Endothelial cell of umbilical vein (primary cell): ENCODE measurements around the gene FREM3. TPM values are rescaled to one million over a fixed set of nuclear protein-coding genes. Genes with fewer than 3 reads are reported as not detected.

ENCODE experiments used
- BruUV-seq: library from RNA; stranded (reverse); fragments of 400-500 nt; replicated peaks from 2 replicates; lab custom pipeline; 2021; lab: Mats Ljungman, UMichigan
- CTCF ChIA-PET: fragments of 300-600, 350-600 bp; sonication (Branson Sonifier 250); formaldehyde crosslinking; loops from one replicate; lab custom pipeline; 2021; ENCODE audit warnings: antibody characterized with exemption, inconsistent platforms; lab: Charles Lee
- POLR2A ChIA-PET: fragments of 300-600, 350-600 bp; sonication (Branson Sonifier 250); formaldehyde crosslinking; loops from one replicate; lab custom pipeline; 2021; ENCODE audit warnings: antibody characterized with exemption, inconsistent platforms; lab: Charles Lee
- DNase-seq: peaks from one replicate; pipeline ENCODE4 v3.0.0-alpha.2; 2011; ENCODE audit warnings: low read depth, low spot score
- FAIRE-seq: peaks from 2 replicates; lab custom pipeline; 2011; peaks lifted over from hg19 to GRCh38; lab: Jason Lieb, UNC
- H2AFZ ChIP-seq: 2 replicates; pipeline ENCODE4 v1.6.0; 2012; ENCODE audit warnings: low read depth, low read length, control low read depth, inconsistent platforms
- H3K27ac ChIP-seq: 2 replicates; pipeline ENCODE4 v1.5.1; 2011; ENCODE audit warnings: low read depth, mild to moderate bottlenecking, control low read depth, low read length, moderate library complexity; ENCODE audit not compliant: insufficient read depth
- H3K27me3 ChIP-seq, 2 experiments: 2 replicates each; pipeline versions ENCODE4 v1.6.0 to v1.6.1; 2011; ENCODE audit warnings: low read length in 2 of 2, mixed read lengths in 1 of 2; ENCODE audit not compliant: control insufficient read depth in 2 of 2, insufficient read depth in 2 of 2
- H3K36me3 ChIP-seq, 2 experiments: 2 replicates in 1 of 2; 3 replicates in 1 of 2; pipeline ENCODE4 v1.5.1; 2011; ENCODE audit warnings: low read length in 2 of 2, mild to moderate bottlenecking in 1 of 2, moderate library complexity in 1 of 2; ENCODE audit not compliant: control insufficient read depth in 2 of 2, insufficient read depth in 2 of 2; ENCODE audit errors: extremely low read depth in 1 of 2
- H3K4me1 ChIP-seq: 3 replicates; pipeline ENCODE4 v1.5.1; 2011; ENCODE audit warnings: mild to moderate bottlenecking, low read length; ENCODE audit not compliant: control insufficient read depth, insufficient read depth; ENCODE audit errors: extremely low read depth
- H3K4me2 ChIP-seq: 2 replicates; pipeline ENCODE4 v1.6.1; 2011; ENCODE audit warnings: low read length, control low read depth, mixed read lengths; ENCODE audit not compliant: insufficient read depth
- H3K4me3 ChIP-seq, 3 experiments: fragments of 200-600 bp in 1 of 3; sonication (generic), shearing (Covaris generic) in 1 of 3; replicated peaks in 1 of 3; 2 replicates each; pipeline ENCODE4 v1.5.1; 2011 to 2016; ENCODE audit warnings: control low read depth in 3 of 3, low read length in 3 of 3, mild to moderate bottlenecking in 2 of 3, inconsistent platforms in 1 of 3, low read depth in 1 of 3, moderate library complexity in 1 of 3; ENCODE audit not compliant: insufficient read depth in 1 of 3
- H3K79me2 ChIP-seq: 2 replicates; pipeline ENCODE4 v1.6.0; 2012; ENCODE audit warnings: low read length, inconsistent platforms; ENCODE audit not compliant: control insufficient read depth, insufficient read depth
- H3K9ac ChIP-seq: replicated peaks from 2 replicates; pipeline ENCODE3; 2011; ENCODE audit warnings: low read length, control low read depth; ENCODE audit not compliant: insufficient read depth; ENCODE audit errors: extremely low read depth
- H3K9me1 ChIP-seq: replicated peaks from 3 replicates; pipeline ENCODE4 v1.6.0; 2011; ENCODE audit warnings: mild to moderate bottlenecking, low read length; ENCODE audit not compliant: control insufficient read depth, insufficient read depth; ENCODE audit errors: extremely low read depth
- H3K9me3 ChIP-seq: replicated peaks from 2 replicates; pipeline ENCODE4 v1.5.1; 2012; ENCODE audit warnings: low read length, inconsistent platforms; ENCODE audit not compliant: control insufficient read depth, insufficient read depth
- H4K20me1 ChIP-seq: replicated peaks from 2 replicates; pipeline ENCODE3; 2011; ENCODE audit warnings: mild to moderate bottlenecking, low read length; ENCODE audit not compliant: control insufficient read depth, insufficient read depth; ENCODE audit errors: extremely low read depth
- FOS ChIP-seq: IDR thresholded peaks from 2 replicates; pipeline ENCODE4 v1.6.1; 2011; ENCODE audit warnings: mild to moderate bottlenecking, low read length, moderate library complexity, borderline replicate concordance; ENCODE audit not compliant: insufficient read depth
- GATA2 ChIP-seq: IDR thresholded peaks from 2 replicates; pipeline ENCODE4 v1.7.0; 2011; ENCODE audit warnings: low read depth, mild to moderate bottlenecking, moderate library complexity, mixed read lengths, low read length; ENCODE audit not compliant: insufficient read length, insufficient read depth
- JUN ChIP-seq: IDR thresholded peaks from 2 replicates; pipeline ENCODE4 v1.6.1; 2011; ENCODE audit warnings: borderline replicate concordance, low read depth; ENCODE audit not compliant: insufficient read length, insufficient read depth
- POLR2AphosphoS5 ChIP-seq: IDR thresholded peaks from 2 replicates; pipeline ENCODE4 v1.6.1; 2012; ENCODE audit warnings: low read depth, mild to moderate bottlenecking, control low read depth, low read length, moderate library complexity; ENCODE audit not compliant: insufficient read depth
- dilution Hi-C: fragments of 300-500 bp; cut with MboI; formaldehyde crosslinking; loops from one replicate; pipeline ENCODE4 v1.15.0; 2019; ENCODE audit warnings: low sequenced_read_pairs; ENCODE audit not compliant: extremely low pct_ligation_motif_present
- intact Hi-C: fragments of 100-400 bp; cut with micrococcal nuclease; formaldehyde crosslinking; loops from one replicate; pipeline ENCODE4 v1.10.0; 2022
- polyA plus RNA-seq, 4 experiments: library from polyadenylated mRNA; depleted of rRNA in 3 of 4; stranded (reverse) in 3 of 4; unstranded in 1 of 4; fragments of >200 nt; gene quantifications; 2 replicates each; pipeline versions ENCODE4 v1.2.1 to v1.2.3, GENCODE V29; 2011 to 2012; ENCODE audit warnings: missing spikeins in 1 of 4
- total RNA-seq: library from RNA; stranded (reverse); gene quantifications from 2 replicates; pipeline ENCODE4 v1.2.3, GENCODE V29; 2021

FREM3 gene
- total and polyA plus RNA-seq, 2 donors (not counting 3 experiments of a cell fraction or from before 2014, with no cell fraction given): 0.04 to 0.08 TPM

DNA sequence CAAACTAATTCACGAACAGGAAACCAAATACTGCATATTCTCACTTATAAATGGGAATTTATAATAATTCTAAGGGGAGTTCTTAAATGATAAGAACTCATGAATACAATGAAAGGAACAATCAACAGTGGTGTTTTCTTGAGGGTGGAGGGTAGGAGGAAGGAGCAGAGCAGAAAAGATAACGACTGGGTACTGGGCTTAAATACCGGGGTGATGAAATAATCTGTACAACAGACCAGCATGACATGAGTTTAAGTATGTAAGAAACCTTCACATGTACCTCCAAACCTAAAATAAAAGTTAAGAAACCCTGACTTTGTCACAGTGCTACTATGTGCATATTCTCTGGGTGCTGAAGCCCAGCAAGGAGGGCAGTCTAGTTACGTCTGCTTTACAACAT is 6.6 kb downstream of the FREM3 start:
- no peaks in the 10 kb centered on the region for H3K9me3 ChIP-seq
- no peak for DNase-seq
- H3K4me2 ChIP-seq: no peak overlapping the region
- H2AFZ ChIP-seq: no peak overlapping the region
- H4K20me1 ChIP-seq: no peaks in the 10 kb centered on the region
- no peaks in the 10 kb centered on the region for H3K4me1 ChIP-seq
- H3K9me1 ChIP-seq: no peaks in the 10 kb centered on the region
- no peak for FAIRE-seq
- dilution Hi-C loops: no loop called here
- H3K36me3 ChIP-seq: no peaks in the 10 kb centered on the region
- no peak overlapping the region for H3K4me3 ChIP-seq
- H3K79me2 ChIP-seq: no peaks in the 10 kb centered on the region
- no peak overlapping the region for H3K27ac ChIP-seq
- no TSS peak for BruUV-seq
- intact Hi-C loops: no loop called here
- CTCF ChIA-PET: no interaction called here
- no peak overlapping the region for H3K9ac ChIP-seq
- POLR2A ChIA-PET: no interaction called here
- no peak for TF ChIP-seq FOS
- peaks cover 4 to 6% of the 10 kb centered on the region in 2 experiments for H3K27me3 ChIP-seq

DNA sequence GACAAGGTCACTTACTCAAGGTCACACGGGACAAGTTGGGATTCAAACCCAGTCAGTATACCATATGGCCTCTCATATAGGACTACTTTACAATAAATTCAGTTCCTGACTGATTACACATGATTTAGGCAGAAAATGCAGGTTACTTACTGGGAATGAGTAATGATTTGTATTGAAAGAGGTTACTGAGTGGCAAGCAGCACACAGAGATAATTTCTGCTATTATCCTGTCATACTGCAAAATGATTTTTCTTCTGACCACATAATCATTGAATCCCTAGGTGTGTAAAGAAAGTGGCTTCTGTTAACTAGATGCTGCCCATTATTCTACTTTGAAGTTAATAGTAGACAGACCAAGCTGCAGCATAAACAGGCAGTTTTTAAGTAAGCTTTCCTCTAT is 8.2 kb downstream of the FREM3 start:
- POLR2A ChIA-PET: no interaction called here
- Histone ChIP-seq H3K4me2 (no peak overlapping the region), H4K20me1 (no peaks in the 10 kb centered on the region), H3K4me1 (no peaks in the 10 kb centered on the region), H3K27me3 (no peaks in the 10 kb centered on the region), H3K9me1 (no peaks in the 10 kb centered on the region), H3K9ac (no peak overlapping the region), H3K79me2 (no peaks in the 10 kb centered on the region), H3K9me3 (no peaks in the 10 kb centered on the region), H3K27ac (no peak overlapping the region), H3K36me3 (no peaks in the 10 kb centered on the region), H2AFZ (no peak overlapping the region), H3K4me3 (no peak overlapping the region)
- DNase-seq (no peak), FAIRE-seq (no peak)
- no TSS peak for BruUV-seq
- intact Hi-C loops: no loop called here
- CTCF ChIA-PET: no interaction called here
- dilution Hi-C loops: no loop called here
- TF ChIP-seq POLR2AphosphoS5 (no peak), GATA2 (no peak), JUN (no peak), FOS (no peak)
